NT2/D1 (cell line): Measurements from ENCODE around the gene FCMR.
A peak's percentile ranks its signal among the peaks of the same experiment; 100 is the strongest.

Source experiments
- DNase-seq: peaks from one replicate; pipeline ENCODE4 v3.0.0-alpha.2; 2011; ENCODE audit warnings: low read depth, low spot score
- H3K27me3 ChIP-seq: 2 replicates; pipeline ENCODE4 v1.6.0; 2011; ENCODE audit warnings: mild to moderate bottlenecking; ENCODE audit not compliant: insufficient read length, insufficient read depth
- H3K36me3 ChIP-seq: 2 replicates; pipeline ENCODE4 v1.6.1; 2011; ENCODE audit warnings: mild to moderate bottlenecking, low read length, mixed read lengths; ENCODE audit not compliant: insufficient read depth, insufficient read length
- H3K4me1 ChIP-seq: 2 replicates; pipeline ENCODE4 v1.5.1; 2011; ENCODE audit not compliant: insufficient read depth, insufficient read length
- H3K4me3 ChIP-seq: 2 replicates; pipeline ENCODE4 v1.5.1; 2011; ENCODE audit warnings: low read depth; ENCODE audit not compliant: insufficient read length
- H3K9ac ChIP-seq: 2 replicates; pipeline ENCODE4 v1.6.0; 2011; ENCODE audit warnings: low read depth; ENCODE audit not compliant: insufficient read length
- H3K9me3 ChIP-seq: 2 replicates; pipeline ENCODE4 v1.5.1; 2011; ENCODE audit warnings: mild to moderate bottlenecking, low read length; ENCODE audit not compliant: insufficient read depth
- SUZ12 ChIP-seq: IDR thresholded peaks from 2 replicates; pipeline ENCODE4 v1.6.1; 2011; ENCODE audit not compliant: insufficient read length, insufficient read depth; ENCODE audit errors: extremely low read depth
- YY1 ChIP-seq: IDR thresholded peaks from 2 replicates; pipeline ENCODE4 v1.6.1; 2011; ENCODE audit not compliant: insufficient read length, insufficient read depth
- ZNF274 ChIP-seq: IDR thresholded peaks from 2 replicates; pipeline ENCODE4 v1.6.1; 2011; ENCODE audit warnings: mild to moderate bottlenecking, low read depth, low read length

The FCMR gene

GRCh38 chr1:206867716-206868115 is 54.0 kb downstream of the FCMR start:
- no peak for DNase-seq
- Histone ChIP-seq H3K36me3 (no peaks in the 10 kb centered on the region), H3K4me1 (no peaks in the 10 kb centered on the region), H3K4me3 (no peak overlapping the region), H3K9ac (no peak overlapping the region), H3K27me3 (no peaks in the 10 kb centered on the region), H3K9me3 (no peaks in the 10 kb centered on the region)
- TF ChIP-seq ZNF274 (no peak), YY1 (no peak)

GRCh38 chr1:206867239-206867638 is 54.5 kb downstream of the FCMR start:
- Histone ChIP-seq H3K9me3 (no peaks in the 10 kb centered on the region), H3K27me3 (no peaks in the 10 kb centered on the region), H3K4me3 (no peak overlapping the region), H3K36me3 (no peaks in the 10 kb centered on the region), H3K9ac (no peak overlapping the region), H3K4me1 (no peaks in the 10 kb centered on the region)
- DNase-seq, result no peak
- no peak for TF ChIP-seq ZNF274
- no peak for TF ChIP-seq YY1
- TF ChIP-seq SUZ12, result no peak

DNA sequence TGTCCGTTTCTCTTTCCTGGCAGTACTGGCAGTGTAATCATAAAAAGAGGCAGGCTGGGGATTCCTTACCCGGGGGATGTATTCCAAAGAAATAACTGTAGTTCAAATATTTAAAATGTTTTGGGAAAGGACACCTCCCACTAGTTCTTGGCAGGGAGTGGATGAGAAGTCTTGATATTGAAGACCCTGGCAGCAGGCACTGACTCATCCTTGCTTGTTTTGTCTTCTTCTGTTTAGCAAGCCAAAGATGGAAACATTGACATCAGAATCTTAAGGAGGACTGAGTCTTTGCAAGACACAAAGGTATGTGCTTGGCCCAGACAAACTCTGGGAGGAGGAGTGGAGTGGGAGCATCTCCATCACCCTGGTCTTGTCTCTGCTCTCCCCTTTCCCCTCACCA is 55.7 kb downstream of the FCMR start:
- no peak overlapping the region for H3K4me3 ChIP-seq
- TF ChIP-seq SUZ12 (no peak), ZNF274 (no peak), YY1 (no peak)
- no peaks in the 10 kb centered on the region for H3K9me3 ChIP-seq
- H3K27me3 ChIP-seq, result no peaks in the 10 kb centered on the region
- H3K9ac ChIP-seq, result no peak overlapping the region
- DNase-seq, result no peak
- no peaks in the 10 kb centered on the region for H3K36me3 ChIP-seq
- H3K4me1 ChIP-seq, result no peaks in the 10 kb centered on the region

GRCh38 chr1:206864939-206865671 is 56.6 kb downstream of the FCMR start, which contains the start of gene IL20:
IL20 (plus strand) TSS chr1:206865623; CDS start chr1:206865853, 230 bp downstream.
- H3K9me3 ChIP-seq, result no peaks in the 10 kb centered on the region
- TF ChIP-seq ZNF274 (no peak), SUZ12 (no peak), YY1 (no peak)
- no peaks in the 10 kb centered on the region for H3K27me3 ChIP-seq
- H3K36me3 ChIP-seq, result no peaks in the 10 kb centered on the region
- H3K4me3 ChIP-seq, result no peak within 1 kb of the TSS
- DNase-seq, result peak; percentile 80
- no peak within 1 kb of the TSS for H3K9ac ChIP-seq
- H3K4me1 ChIP-seq, result no peaks in the 10 kb centered on the region

- Histone ChIP-seq H3K27me3 (no peaks in the 10 kb centered on the region), H3K4me1 (no peaks in the 10 kb centered on the region), H3K9me3 (no peaks in the 10 kb centered on the region), H3K36me3 (no peaks in the 10 kb centered on the region), H3K9ac (no peak overlapping the region), H3K4me3 (no peak overlapping the region)
- TF ChIP-seq SUZ12 (no peak), YY1 (no peak), ZNF274 (no peak)
- DNase-seq, result no peak
These were observed 58.5 kb downstream of the FCMR start for GRCh38 chr1:206863266-206863665.

DNA sequence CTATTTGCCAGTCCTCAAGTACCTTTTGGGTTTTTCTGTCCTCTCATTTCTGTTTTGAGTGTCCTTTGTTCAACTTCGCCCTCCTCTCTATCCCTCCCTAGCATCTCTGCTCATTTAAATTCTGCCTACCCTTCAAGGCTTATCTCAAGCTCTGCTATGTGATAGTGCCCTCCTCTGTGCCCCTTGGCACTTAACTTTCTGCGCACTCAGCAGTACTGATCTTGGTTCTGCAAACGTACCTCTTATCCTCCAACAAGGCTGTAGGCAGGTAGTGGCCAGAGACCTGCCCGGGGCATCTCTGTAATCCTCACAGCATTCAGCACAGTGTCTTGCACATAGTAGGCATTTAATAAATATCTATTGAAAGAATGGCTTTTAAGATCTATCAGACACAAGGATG is 61.6 kb downstream of the FCMR start:
- Histone ChIP-seq H3K4me1 (no peaks in the 10 kb centered on the region), H3K9me3 (no peaks in the 10 kb centered on the region), H3K4me3 (no peak overlapping the region), H3K27me3 (no peaks in the 10 kb centered on the region), H3K36me3 (no peaks in the 10 kb centered on the region), H3K9ac (no peak overlapping the region)
- no peak for TF ChIP-seq SUZ12
- no peak for DNase-seq

- no peak overlapping the region for H3K9ac ChIP-seq
- H3K36me3 ChIP-seq, result no peaks in the 10 kb centered on the region
- DNase-seq, result no peak
- no peaks in the 10 kb centered on the region for H3K27me3 ChIP-seq
- TF ChIP-seq SUZ12, result no peak
- no peak for TF ChIP-seq ZNF274
- no peak for TF ChIP-seq YY1
- H3K4me3 ChIP-seq, result no peak overlapping the region
- H3K4me1 ChIP-seq, result no peaks in the 10 kb centered on the region
- H3K9me3 ChIP-seq, result no peaks in the 10 kb centered on the region
These were observed 62.6 kb downstream of the FCMR start for GRCh38 chr1:206859082-206859521.
